Islet precursor cell (in vitro differentiated cells): ENCODE results near the gene ZNF480.
"Not testable (repeated sequence)": the region's sequence is repeated elsewhere in the genome, so short reads cannot be mapped to it uniquely, and the experiment has no call there.

Experiments used
- DNase-seq: peaks from one replicate; pipeline ENCODE4 v3.0.0-alpha.2; 2018

Gene ZNF480

GRCh38 chr19:52339022-52339421, 42.1 kb downstream of the ZNF480 start:
- DNase-seq, result not testable (repeated sequence)

- DNase-seq, result peak; percentile 81
Measured at GRCh38 chr19:52343548-52343947, 46.6 kb downstream of the ZNF480 start.

GRCh38 chr19:52345162-52345561, 48.2 kb downstream of the ZNF480 start:
- no peak for DNase-seq

- DNase-seq, result peak; percentile 57
Measured at GRCh38 chr19:52351512-52351911, 54.5 kb downstream of the ZNF480 start.

GRCh38 chr19:52366414-52366824, 69.5 kb downstream of the ZNF480 start:
- no peak for DNase-seq

GRCh38 chr19:52369559-52370340, 72.8 kb downstream of the ZNF480 start, which contains the start of gene ZNF880:
Gene ZNF880 (plus strand): TSS chr19:52369923. CDS start chr19:52369966, 43 bp downstream.
- peak; percentile 88 for DNase-seq

- no peak for DNase-seq
Measured at GRCh38 chr19:52370341-52370710, 73.4 kb downstream of the ZNF480 start.
